Measurements from ENCODE around the gene ZC3HAV1L.
A peak's percentile ranks its signal among the peaks of the same experiment; 100 is the strongest.
"Not testable (repeated sequence)": the region's sequence is repeated elsewhere in the genome, so short reads cannot be mapped to it uniquely, and the experiment has no call there.

Gene ZC3HAV1L

GRCh38 chr7:139059905-139060304 lies 24.1 kb upstream of the ZC3HAV1L start:
- H3K4me3 ChIP-seq (ENCODE audit: low read depth, low read length) = no peak overlapping the region
- H3K36me3 ChIP-seq = peaks cover 24% of the 10 kb centered on the region
- H3K9me3 ChIP-seq = no peaks in the 10 kb centered on the region
- H3K27me3 ChIP-seq = no peaks in the 10 kb centered on the region
- TF ChIP-seq, protein P1, sequence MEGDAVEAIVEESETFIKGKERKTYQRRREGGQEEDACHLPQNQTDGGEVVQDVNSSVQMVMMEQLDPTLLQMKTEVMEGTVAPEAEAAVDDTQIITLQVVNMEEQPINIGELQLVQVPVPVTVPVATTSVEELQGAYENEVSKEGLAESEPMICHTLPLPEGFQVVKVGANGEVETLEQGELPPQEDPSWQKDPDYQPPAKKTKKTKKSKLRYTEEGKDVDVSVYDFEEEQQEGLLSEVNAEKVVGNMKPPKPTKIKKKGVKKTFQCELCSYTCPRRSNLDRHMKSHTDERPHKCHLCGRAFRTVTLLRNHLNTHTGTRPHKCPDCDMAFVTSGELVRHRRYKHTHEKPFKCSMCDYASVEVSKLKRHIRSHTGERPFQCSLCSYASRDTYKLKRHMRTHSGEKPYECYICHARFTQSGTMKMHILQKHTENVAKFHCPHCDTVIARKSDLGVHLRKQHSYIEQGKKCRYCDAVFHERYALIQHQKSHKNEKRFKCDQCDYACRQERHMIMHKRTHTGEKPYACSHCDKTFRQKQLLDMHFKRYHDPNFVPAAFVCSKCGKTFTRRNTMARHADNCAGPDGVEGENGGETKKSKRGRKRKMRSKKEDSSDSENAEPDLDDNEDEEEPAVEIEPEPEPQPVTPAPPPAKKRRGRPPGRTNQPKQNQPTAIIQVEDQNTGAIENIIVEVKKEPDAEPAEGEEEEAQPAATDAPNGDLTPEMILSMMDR (IDR thresholded peaks at IDR 0.05; ENCODE audit: low read depth, low read length) = no peak
- no peaks in the 10 kb centered on the region for H3K4me1 ChIP-seq
- no peak for DNase-seq

GRCh38 chr7:139058943-139059342 lies 23.1 kb upstream of the ZC3HAV1L start:
- H3K4me3 ChIP-seq (ENCODE audit: low read depth, low read length) = no peak overlapping the region
- no peak for DNase-seq
- no peaks in the 10 kb centered on the region for H3K27me3 ChIP-seq
- TF ChIP-seq, protein P1 (IDR thresholded peaks at IDR 0.05; ENCODE audit: low read depth, low read length) = no peak
- H3K9me3 ChIP-seq = no peaks in the 10 kb centered on the region
- peaks cover 23% of the 10 kb centered on the region for H3K36me3 ChIP-seq
- H3K4me1 ChIP-seq = peaks cover 8% of the 10 kb centered on the region

GRCh38 chr7:139055674-139056073 lies 19.8 kb upstream of the ZC3HAV1L start:
- DNase-seq = no peak
- H3K9me3 ChIP-seq = no peaks in the 10 kb centered on the region
- TF ChIP-seq, protein P1 (IDR thresholded peaks at IDR 0.05; ENCODE audit: low read depth, low read length) = no peak
- H3K4me1 ChIP-seq = peaks cover 9% of the 10 kb centered on the region
- no peaks in the 10 kb centered on the region for H3K27me3 ChIP-seq
- H3K4me3 ChIP-seq (ENCODE audit: low read depth, low read length) = no peak overlapping the region
- peaks cover 25% of the 10 kb centered on the region for H3K36me3 ChIP-seq

DNA sequence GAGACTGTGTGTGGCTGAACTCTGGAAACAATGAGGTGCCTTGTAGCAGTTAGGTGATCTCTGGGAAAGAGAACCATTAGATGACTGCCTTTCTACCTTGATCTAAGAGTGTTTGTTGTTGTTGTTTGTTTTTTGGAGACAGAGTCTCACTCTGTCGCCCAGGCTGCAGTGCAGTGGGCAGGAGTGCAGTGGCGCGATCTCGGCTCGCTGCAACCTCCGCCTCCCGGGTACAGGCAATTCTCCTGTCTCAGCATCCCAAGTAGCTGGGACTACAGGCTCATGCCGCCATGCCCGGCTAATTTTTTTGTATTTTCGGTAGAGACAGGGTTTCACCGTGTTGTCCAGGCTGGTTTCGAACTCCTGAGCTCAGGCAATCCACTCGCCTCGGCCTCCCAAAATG lies 18.8 kb upstream of the ZC3HAV1L start:
- not testable (repeated sequence) for H3K27me3 ChIP-seq; H3K9me3 ChIP-seq; H3K4me3 ChIP-seq (ENCODE audit: low read depth, low read length); DNase-seq; H3K4me1 ChIP-seq
- H3K36me3 ChIP-seq = peaks cover 17% of the 10 kb centered on the region

DNA sequence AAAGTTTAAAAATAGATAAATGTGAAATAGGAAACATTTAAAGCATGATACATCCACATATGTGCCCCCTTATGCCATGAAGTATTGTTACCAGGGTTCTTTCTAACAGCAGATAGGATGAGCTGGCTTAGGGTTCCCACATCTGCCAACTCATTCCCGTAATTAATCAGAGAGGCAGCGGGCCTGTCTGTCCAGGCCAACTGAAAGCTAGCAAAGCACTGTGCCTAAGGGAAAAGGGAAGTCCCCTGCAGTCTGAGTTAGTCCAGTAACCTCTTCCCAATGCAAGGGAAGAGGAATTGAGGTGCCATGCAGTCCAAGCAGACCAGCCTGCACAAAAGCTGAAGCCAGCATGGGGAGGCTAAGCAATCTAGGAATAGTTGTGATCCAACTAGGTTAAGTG lies 18.3 kb upstream of the ZC3HAV1L start:
- peaks cover 14% of the 10 kb centered on the region for H3K36me3 ChIP-seq
- H3K4me3 ChIP-seq (ENCODE audit: low read depth, low read length) = no peak overlapping the region
- peak; percentile 62 for DNase-seq
- peaks cover 9% of the 10 kb centered on the region for H3K4me1 ChIP-seq
- H3K27me3 ChIP-seq = no peaks in the 10 kb centered on the region
- TF ChIP-seq, protein P1 (IDR thresholded peaks at IDR 0.05; ENCODE audit: low read depth, low read length) = no peak
- H3K9me3 ChIP-seq = no peaks in the 10 kb centered on the region

DNA sequence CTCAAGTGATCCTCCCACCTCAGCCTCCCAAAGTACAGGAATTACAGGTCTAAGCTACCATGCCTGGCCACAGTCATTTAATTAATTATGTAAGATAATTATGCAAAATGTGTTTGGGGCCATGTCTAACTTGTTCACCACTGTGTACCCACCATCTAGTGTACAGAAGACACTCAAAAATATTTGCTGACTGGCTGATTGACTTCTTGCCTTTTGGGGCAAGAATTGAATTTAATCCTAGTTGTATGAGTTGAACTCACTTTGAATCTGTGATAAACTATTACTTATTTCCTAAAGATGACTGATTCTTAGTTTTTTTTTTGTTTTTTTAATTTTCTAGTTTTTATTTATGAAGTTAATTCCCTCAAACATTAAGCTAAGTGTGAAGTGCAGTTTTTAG lies 15.8 kb upstream of the ZC3HAV1L start:
- no peaks in the 10 kb centered on the region for H3K9me3 ChIP-seq
- TF ChIP-seq, protein P1 (IDR thresholded peaks at IDR 0.05; ENCODE audit: low read depth, low read length) = no peak
- H3K4me3 ChIP-seq (ENCODE audit: low read depth, low read length) = no peak overlapping the region
- no peaks in the 10 kb centered on the region for H3K27me3 ChIP-seq
- H3K36me3 ChIP-seq = peaks cover 20% of the 10 kb centered on the region
- H3K4me1 ChIP-seq = peaks cover 9% of the 10 kb centered on the region
- no peak for DNase-seq

GRCh38 chr7:139049936-139050335 lies 14.1 kb upstream of the ZC3HAV1L start:
- no peaks in the 10 kb centered on the region for H3K9me3 ChIP-seq
- H3K27me3 ChIP-seq = no peaks in the 10 kb centered on the region
- H3K4me3 ChIP-seq (ENCODE audit: low read depth, low read length) = no peak overlapping the region
- TF ChIP-seq, protein P1 (IDR thresholded peaks at IDR 0.05; ENCODE audit: low read depth, low read length) = no peak
- H3K36me3 ChIP-seq = peaks cover 30% of the 10 kb centered on the region
- DNase-seq = no peak
- H3K4me1 ChIP-seq = peaks cover 9% of the 10 kb centered on the region

Data from BE2C (cell line).